H9 (cell line): ENCODE measurements around the gene SLC4A11. TPM values are rescaled to one million over a fixed set of nuclear protein-coding genes. Genes with fewer than 3 reads are reported as not detected.
A peak's percentile ranks its signal among the peaks of the same experiment; 100 is the strongest.

Experiments used
- DNase-seq: peaks from one replicate; pipeline ENCODE4 v3.0.0-alpha.2; 2017
- H2AFZ ChIP-seq: one replicate; pipeline ENCODE4 v1.6.1; 2013; ENCODE audit warnings: mild to moderate bottlenecking, low read length, control low read depth, moderate library complexity
- H2AK5ac ChIP-seq: 2 replicates; pipeline ENCODE4 v1.6.1; 2013; ENCODE audit warnings: low read length, control low read depth, mixed read lengths; ENCODE audit not compliant: insufficient read length
- H2BK120ac ChIP-seq: one replicate; pipeline ENCODE4 v1.6.1; 2013; ENCODE audit warnings: low read depth, mild to moderate bottlenecking, low read length, control low read depth, inconsistent platforms; ENCODE audit not compliant: poor library complexity, severe bottlenecking
- H2BK12ac ChIP-seq: 2 replicates; pipeline ENCODE4 v1.6.1; 2013; ENCODE audit warnings: low read length, control low read depth, mixed read lengths, low read depth; ENCODE audit not compliant: insufficient read length
- H2BK15ac ChIP-seq: 2 replicates; pipeline ENCODE4 v1.6.1; 2013; ENCODE audit warnings: low read depth, low read length, control low read depth
- H2BK20ac ChIP-seq: one replicate; pipeline ENCODE4 v1.6.1; 2013; ENCODE audit warnings: low read depth, mild to moderate bottlenecking, low read length, control low read depth, inconsistent platforms; ENCODE audit not compliant: poor library complexity, severe bottlenecking
- H2BK5ac ChIP-seq: 2 replicates; pipeline ENCODE4 v1.6.1; 2013; ENCODE audit warnings: low read length, control low read depth, mixed read lengths; ENCODE audit not compliant: insufficient read length
- H3K14ac ChIP-seq: 2 replicates; pipeline ENCODE4 v1.6.1; 2013; ENCODE audit warnings: low read length, control low read depth; ENCODE audit not compliant: insufficient read depth
- H3K18ac ChIP-seq: 2 replicates; pipeline ENCODE4 v1.6.1; 2013; ENCODE audit warnings: low read depth, mild to moderate bottlenecking, mixed read lengths, low read length, control low read depth; ENCODE audit not compliant: insufficient read length
- H3K23ac ChIP-seq: 2 replicates; pipeline ENCODE4 v1.6.1; 2013; ENCODE audit warnings: low read length, control low read depth, mixed read lengths, low read depth; ENCODE audit not compliant: insufficient read length
- H3K23me2 ChIP-seq: 2 replicates; pipeline ENCODE4 v1.6.1; 2013; ENCODE audit warnings: low read depth, mild to moderate bottlenecking, mixed read lengths, low read length, control low read depth; ENCODE audit not compliant: insufficient read length, poor library complexity, severe bottlenecking
- H3K27ac ChIP-seq: 2 replicates; pipeline ENCODE4 v1.5.1; 2013; ENCODE audit warnings: low read length, control low read depth, mixed read lengths, low read depth; ENCODE audit not compliant: insufficient read length
- H3K27me3 ChIP-seq: 2 replicates; pipeline ENCODE4 v1.6.1; 2013; ENCODE audit warnings: low read length, control low read depth, inconsistent platforms; ENCODE audit not compliant: insufficient read depth
- H3K4ac ChIP-seq: 2 replicates; pipeline ENCODE4 v1.6.1; 2013; ENCODE audit warnings: low read depth, mild to moderate bottlenecking, control low read depth, inconsistent platforms, low read length, moderate library complexity
- H3K4me1 ChIP-seq: 2 replicates; pipeline ENCODE4 v1.6.1; 2013; ENCODE audit warnings: low read length, control low read depth, inconsistent platforms; ENCODE audit not compliant: insufficient read depth
- H3K4me2 ChIP-seq: 2 replicates; pipeline ENCODE4 v1.6.1; 2013; ENCODE audit warnings: low read length, control low read depth, mixed read lengths; ENCODE audit not compliant: insufficient read length, insufficient read depth
- H3K56ac ChIP-seq: 2 replicates; pipeline ENCODE4 v1.6.1; 2013; ENCODE audit warnings: low read depth, mild to moderate bottlenecking, mixed read lengths, low read length, control low read depth; ENCODE audit not compliant: insufficient read length
- H3K79me1 ChIP-seq: 2 replicates; pipeline ENCODE4 v1.6.1; 2013; ENCODE audit warnings: low read depth, mild to moderate bottlenecking, moderate library complexity, low read length, control low read depth, inconsistent platforms; ENCODE audit not compliant: insufficient read depth, poor library complexity, severe bottlenecking
- H3K79me2 ChIP-seq: 2 replicates; pipeline ENCODE4 v1.6.1; 2013; ENCODE audit warnings: low read length, control low read depth, inconsistent platforms; ENCODE audit not compliant: insufficient read depth
- H3K9ac ChIP-seq: 2 replicates; pipeline ENCODE4 v1.6.1; 2013; ENCODE audit warnings: low read length, control low read depth, mixed read lengths; ENCODE audit not compliant: insufficient read length; ENCODE audit errors: extremely low read depth
- H3K9me3 ChIP-seq: one replicate; pipeline ENCODE4 v1.6.1; 2013; ENCODE audit warnings: low read depth, low read length, inconsistent platforms; ENCODE audit not compliant: control insufficient read depth
- H3T11ph ChIP-seq: one replicate; pipeline ENCODE4 v1.6.1; 2013; ENCODE audit warnings: mild to moderate bottlenecking, low read length, control low read depth, inconsistent platforms
- H4K20me1 ChIP-seq: one replicate; pipeline ENCODE4 v1.6.1; 2013; ENCODE audit not compliant: control insufficient read depth, insufficient read length, insufficient read depth
- H4K5ac ChIP-seq: 2 replicates; pipeline ENCODE4 v1.6.1; 2013; ENCODE audit warnings: low read depth, mild to moderate bottlenecking, mixed read lengths, low read length, control low read depth; ENCODE audit not compliant: insufficient read length
- H4K8ac ChIP-seq: replicated peaks from 2 replicates; pipeline ENCODE4 v1.6.1; 2013; ENCODE audit warnings: low read length, control low read depth, mixed read lengths, low read depth; ENCODE audit not compliant: insufficient read length
- H4K91ac ChIP-seq: 2 replicates; pipeline ENCODE4 v1.6.1; 2013; ENCODE audit warnings: low read depth, mild to moderate bottlenecking, moderate library complexity, mixed read lengths, low read length, control low read depth; ENCODE audit not compliant: insufficient read length
- H3K27ac Mint-ChIP-seq, 3 experiments: 2 replicates in 2 of 3; 3 replicates in 1 of 3; pipeline ENCODE4 v1.8.0; 2020 to 2021; ENCODE audit warnings: mixed read lengths in 3 of 3, mild to moderate bottlenecking in 1 of 3, moderate library complexity in 1 of 3
- H3K27me3 Mint-ChIP-seq: 2 replicates; pipeline ENCODE4 v1.8.0; 2021; ENCODE audit warnings: low read depth, mild to moderate bottlenecking, moderate library complexity, mixed read lengths
- H3K36me3 Mint-ChIP-seq, 3 experiments: 2 replicates in 2 of 3; 3 replicates in 1 of 3; pipeline ENCODE4 v1.8.0; 2020 to 2021; ENCODE audit warnings: low read depth in 3 of 3, mixed read lengths in 3 of 3; ENCODE audit not compliant: insufficient read depth in 1 of 3
- H3K4me1 Mint-ChIP-seq, 2 experiments: 2 replicates each; pipeline ENCODE4 v1.8.0; 2020; ENCODE audit warnings: mixed read lengths in 2 of 2
- H3K4me3 Mint-ChIP-seq, 2 experiments: 2 replicates in 1 of 2; 3 replicates in 1 of 2; pipeline ENCODE4 v1.8.0; 2020 to 2021; ENCODE audit warnings: mild to moderate bottlenecking in 2 of 2, mixed read lengths in 2 of 2, moderate library complexity in 1 of 2
- H3K9me3 Mint-ChIP-seq, 2 experiments: 2 replicates in 1 of 2; 3 replicates in 1 of 2; pipeline ENCODE4 v1.8.0; 2020; ENCODE audit warnings: mild to moderate bottlenecking in 2 of 2, mixed read lengths in 2 of 2, moderate library complexity in 1 of 2
- CTCF ChIP-seq: fragments of 200-600 bp; sonication (generic); conservative IDR thresholded peaks from 3 replicates; pipeline ENCODE4 v1.8.0; 2021; ENCODE audit warnings: antibody characterized with exemption, mild to moderate bottlenecking
- WGBS: extraction: QIAGEN DNeasy Blood & Tissue Kit; methylation state at CpG from one replicate; pipeline ENCODE4 v1.1.7; 2013; ENCODE audit warnings: missing lambda C conversion rate, low lambda C conversion rate, mixed read lengths; ENCODE audit not compliant: insufficient read length; ENCODE audit errors: extremely low coverage; 5-methylcytosine and 5-hydroxymethylcytosine counted together
- long read RNA-seq: library from polyadenylated mRNA; unstranded; transcript quantifications from one replicate; pipeline ENCODE4 v2.0.0, GENCODE V29; 2020
- total RNA-seq: library from RNA; stranded (reverse); gene quantifications from 2 replicates; pipeline ENCODE4 v1.2.1, GENCODE V29; 2021

SLC4A11 gene
- total RNA-seq, result 25.5 and 29.4 TPM in 2 replicates
- long read RNA-seq, transcript SLC4A11-202 (20 exons, 3,229 nt), result minor isoform, 6 of 46 reads
- long read RNA-seq, transcript SLC4A11-208 (20 exons, 3,046 nt), result major isoform, 13 of 46 reads
- long read RNA-seq, partial matches to known transcripts, result 13 of 46 reads
- long read RNA-seq, other reads (novel, unspliced or antisense), result 14 of 46 reads

DNA sequence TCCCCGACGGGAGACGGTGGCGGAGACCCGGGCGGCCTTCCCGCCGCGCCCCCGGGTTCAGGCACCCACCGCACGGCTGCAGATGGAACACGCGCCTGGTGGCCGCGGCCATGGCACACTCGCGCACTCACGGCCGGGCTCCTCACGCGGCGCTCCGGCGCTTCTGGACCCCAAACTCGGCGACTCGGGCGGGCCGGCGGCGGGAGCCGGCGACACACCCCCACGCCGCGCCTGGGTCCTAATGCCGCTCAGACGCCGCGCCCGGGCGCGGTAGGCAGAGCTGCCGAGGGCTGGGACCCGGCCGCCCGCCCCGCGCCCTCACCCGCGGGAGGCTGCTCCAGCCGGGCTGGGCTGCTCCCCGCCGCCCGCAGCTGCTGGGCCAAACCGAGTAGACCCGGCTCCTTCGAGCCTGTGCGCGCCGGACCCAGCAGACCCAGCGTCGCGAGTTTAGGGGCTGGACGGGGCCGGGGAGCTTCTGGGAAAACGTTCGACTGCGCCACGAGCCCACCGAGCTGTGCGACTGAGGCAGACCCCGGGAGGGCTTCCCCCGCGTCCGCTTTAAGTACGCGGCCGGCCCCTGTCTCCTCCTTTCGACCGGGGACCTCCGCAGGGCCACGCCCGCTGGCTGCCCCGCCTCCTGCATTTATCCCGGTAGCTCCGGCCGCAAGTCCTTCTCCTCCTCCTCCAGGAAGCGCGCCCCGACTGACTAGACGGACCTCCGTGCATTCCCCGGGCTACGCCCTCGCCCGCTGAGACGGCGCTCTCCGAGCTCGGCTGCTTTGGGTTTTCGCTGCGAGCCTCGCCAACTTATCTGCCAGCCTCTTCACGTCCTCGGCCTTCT lies at the start of gene SLC4A11:
Gene SLC4A11 (minus strand): TSS at position 165 of the 841 bp plus-strand sequence. CDS start 53 bp downstream, at position 112.
- peak; percentile 87 for DNase-seq
- H3K9ac ChIP-seq, result peak within 1 kb of the TSS; percentile 1
- H3K36me3 Mint-ChIP-seq, result peaks cover 0 to 10% (median 5%) of the 10 kb centered on the region in 3 experiments; a peak in 2 of 7 replicates
- no peaks in the 10 kb centered on the region for H3K9me3 ChIP-seq
- H3K23ac ChIP-seq, result no peak within 1 kb of the TSS
- H3K79me1 ChIP-seq, result no peaks in the 10 kb centered on the region
- H3K27me3 ChIP-seq, result peaks cover 18% of the 10 kb centered on the region; the same call in 1 of the 2 replicates
- no peak within 1 kb of the TSS for H4K8ac ChIP-seq
- H3K27ac Mint-ChIP-seq, result no peak within 1 kb of the TSS; a peak in 3 of 7 replicates
- H2BK5ac ChIP-seq, result no peak within 1 kb of the TSS
- peaks cover 18% of the 10 kb centered on the region for H3K23me2 ChIP-seq
- no peak within 1 kb of the TSS for H3K56ac ChIP-seq
- no CpG with 5 or more reads among the region's 107 CpGs for WGBS
- H3K4ac ChIP-seq, result no peak within 1 kb of the TSS
- H3K14ac ChIP-seq, result no peak within 1 kb of the TSS; the same call in 1 of the 2 replicates
- peak within 1 kb of the TSS; percentile 62 for H3K4me2 ChIP-seq
- H3K27me3 Mint-ChIP-seq, result peaks cover 62% of the 10 kb centered on the region
- no peak within 1 kb of the TSS for H4K5ac ChIP-seq
- no peak within 1 kb of the TSS for H2AFZ ChIP-seq
- H2BK120ac ChIP-seq, result no peak within 1 kb of the TSS
- H2BK15ac ChIP-seq, result no peak within 1 kb of the TSS
- peak within 1 kb of the TSS; percentile 88 to 95 for H3K4me3 Mint-ChIP-seq
- no peaks in the 10 kb centered on the region for H4K20me1 ChIP-seq
- no peak within 1 kb of the TSS for H2AK5ac ChIP-seq
- no peak within 1 kb of the TSS for H2BK12ac ChIP-seq
- no peak within 1 kb of the TSS for H4K91ac ChIP-seq
- no peak within 1 kb of the TSS for H2BK20ac ChIP-seq
- H3T11ph ChIP-seq, result no peak within 1 kb of the TSS
- H3K27ac ChIP-seq, result no peak within 1 kb of the TSS
- no peak within 1 kb of the TSS for H3K18ac ChIP-seq
- no peaks in the 10 kb centered on the region; a peak in 1 of 5 replicates for H3K9me3 Mint-ChIP-seq
- TF ChIP-seq CTCF, result no peak
- H3K79me2 ChIP-seq, result no peaks in the 10 kb centered on the region
- H3K4me1 ChIP-seq, result no peaks in the 10 kb centered on the region; the same call in 1 of the 2 replicates
- H3K4me1 Mint-ChIP-seq, result peaks cover 16 to 29% of the 10 kb centered on the region in 2 experiments
